HG03064 (cell line): ENCODE results near the gene PLA2R1.

Source experiments
- ATAC-seq: cut with Tn5 transposase; IDR thresholded peaks from one replicate; pipeline ENCODE4 v1.9.1; 2021; ENCODE audit warnings: low read depth; ENCODE audit not compliant: unreplicated experiment

PLA2R1 gene

DNA sequence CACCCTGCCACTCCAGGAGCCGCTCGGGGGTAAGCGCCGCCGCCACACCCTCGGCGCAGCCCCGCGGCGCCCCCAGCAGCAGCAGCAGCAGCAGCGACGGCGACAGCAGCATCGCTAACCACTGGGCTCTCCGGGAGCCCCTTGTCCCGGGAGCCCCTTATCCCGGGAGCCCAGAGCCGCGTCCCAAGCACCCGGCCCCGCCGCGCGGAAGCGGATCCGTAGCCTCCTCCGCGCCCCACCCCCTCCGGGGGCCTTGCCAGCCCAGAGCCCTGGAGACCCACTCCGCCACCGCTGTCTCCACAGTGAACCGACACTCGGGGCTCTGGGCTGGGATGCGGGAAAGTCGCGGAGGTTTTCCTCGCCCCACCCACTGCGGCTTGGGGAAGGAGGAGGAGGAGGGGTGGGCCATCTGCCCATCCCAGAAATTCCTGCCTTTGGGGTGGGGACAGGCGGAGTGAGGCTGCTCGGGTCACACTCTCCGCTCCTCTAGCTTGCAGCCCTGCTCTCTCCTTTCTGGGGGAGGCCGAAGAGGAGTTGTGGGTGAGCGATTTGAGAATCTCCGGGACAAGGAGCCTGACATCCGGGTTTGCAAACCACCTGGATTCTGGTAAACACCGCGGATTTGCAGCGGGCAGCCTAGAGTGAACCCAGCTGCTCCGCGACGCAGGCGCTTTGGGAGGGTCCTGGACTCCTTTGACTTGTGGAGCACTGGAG lies at the start of gene PLA2R1:
PLA2R1 (minus strand) TSS at position 324 of the 714 bp plus-strand sequence; CDS start at position 112, 212 bp downstream.
- no peak for ATAC-seq

- no peak for ATAC-seq
Observed at GRCh38 chr2:160110674-160111239, 48.3 kb upstream of the PLA2R1 start.

DNA sequence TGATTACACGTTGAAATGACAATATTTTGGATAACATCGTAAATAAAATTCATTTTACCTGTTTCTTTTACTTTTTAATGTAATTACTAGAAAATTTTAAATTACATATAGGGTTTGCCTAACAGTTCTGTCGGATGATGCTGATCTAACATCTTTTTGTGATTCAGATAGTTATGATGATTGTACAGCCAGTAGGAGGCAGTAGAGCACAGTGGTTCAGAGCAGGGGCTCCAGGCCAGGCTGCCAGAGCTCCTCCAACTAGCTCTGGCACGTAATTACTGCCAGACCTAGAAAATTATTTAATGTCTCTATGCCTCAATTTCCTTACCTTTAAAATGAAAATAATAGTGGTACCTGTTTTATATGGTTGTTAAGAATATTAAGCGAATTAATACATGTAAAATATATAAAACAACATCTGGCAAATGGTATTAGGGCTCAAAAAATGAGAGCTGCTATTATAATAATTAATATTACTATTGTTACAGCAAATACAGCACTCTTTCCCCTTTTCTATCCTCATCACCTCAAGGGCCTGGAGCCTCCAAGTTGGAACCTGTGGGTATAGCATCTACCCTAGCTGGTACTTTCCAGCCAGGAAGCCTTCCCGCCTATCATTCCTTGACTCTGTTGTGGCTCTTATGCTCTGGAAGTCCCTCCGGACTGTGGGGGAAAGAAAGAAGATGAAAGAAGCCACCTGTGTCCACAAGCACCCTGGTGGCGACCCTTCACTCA lies 47.7 kb upstream of the PLA2R1 start:
- no peak for ATAC-seq

GRCh38 chr2:160109243-160109642 lies 46.8 kb upstream of the PLA2R1 start:
- no peak for ATAC-seq

GRCh38 chr2:160108646-160109045 lies 46.2 kb upstream of the PLA2R1 start:
- ATAC-seq = no peak

DNA sequence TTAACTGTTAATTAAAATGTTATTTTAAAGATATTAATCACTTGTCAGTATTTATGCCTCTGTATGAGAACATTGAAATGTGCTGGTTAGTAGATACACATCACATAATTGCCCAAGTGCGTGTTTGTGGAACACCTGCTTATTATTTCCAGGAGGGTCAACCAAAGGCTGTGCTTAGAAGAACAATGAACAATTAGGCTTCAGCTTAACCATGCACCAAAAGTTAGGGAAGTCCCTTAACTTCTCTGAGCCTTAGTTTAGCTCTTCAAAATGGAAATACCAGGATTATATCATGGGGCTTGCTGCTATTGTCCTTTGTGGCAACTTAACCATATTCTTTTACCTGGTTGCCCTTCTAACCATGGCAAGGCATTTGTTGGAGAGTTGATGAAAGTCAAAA lies 43.0 kb upstream of the PLA2R1 start:
- ATAC-seq = no peak

DNA sequence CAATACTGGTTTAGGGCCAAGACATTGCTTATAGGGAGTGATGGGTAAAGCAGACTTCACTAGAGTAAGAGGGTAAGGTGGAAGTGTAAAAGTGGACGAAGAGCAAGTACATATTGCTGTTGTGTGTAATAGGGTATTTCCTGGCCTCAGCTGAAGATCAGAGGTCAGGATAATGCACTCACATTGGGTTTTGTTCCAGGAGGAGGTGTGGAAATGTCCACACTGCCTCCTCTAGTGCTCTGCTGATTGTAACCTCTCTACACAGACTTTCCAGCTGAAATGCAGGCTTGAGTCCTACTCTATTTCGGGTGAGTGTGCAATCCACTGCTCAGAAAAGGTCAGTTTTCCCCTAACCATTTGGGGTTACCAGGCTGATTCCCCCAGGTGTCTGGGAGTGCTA lies 41.7 kb upstream of the PLA2R1 start:
- ATAC-seq = no peak

- no peak for ATAC-seq
Observed at GRCh38 chr2:160097326-160097725, 34.9 kb upstream of the PLA2R1 start.

- no peak for ATAC-seq
Observed at GRCh38 chr2:160096409-160096808, 34.0 kb upstream of the PLA2R1 start.

DNA sequence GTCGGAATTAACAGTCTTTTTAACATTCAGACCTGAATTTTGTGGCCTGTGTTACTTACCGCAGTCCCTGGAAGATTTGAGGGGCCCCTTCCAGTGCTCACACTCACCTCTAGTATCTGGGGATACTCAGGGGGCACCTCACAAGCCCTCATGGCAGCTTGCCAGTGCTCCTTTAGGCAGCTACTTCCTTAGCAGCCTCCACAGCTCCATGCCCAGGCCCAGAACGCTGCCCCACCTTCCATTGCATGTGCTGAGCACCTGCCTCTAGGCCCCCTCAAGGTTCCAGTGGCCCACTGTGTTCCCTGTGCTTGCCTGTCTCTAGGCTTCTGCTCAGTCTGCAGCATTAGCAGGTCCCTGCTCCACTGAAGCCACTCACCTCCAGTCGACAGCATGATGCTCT lies 30.0 kb upstream of the PLA2R1 start:
- ATAC-seq = no peak

- ATAC-seq = no peak
Observed at GRCh38 chr2:160091381-160091780, 29.0 kb upstream of the PLA2R1 start.

- ATAC-seq = no peak
Observed at GRCh38 chr2:160087854-160088745, 25.7 kb upstream of the PLA2R1 start.

- ATAC-seq = no peak
Observed at GRCh38 chr2:160085662-160086061, 23.2 kb upstream of the PLA2R1 start.

DNA sequence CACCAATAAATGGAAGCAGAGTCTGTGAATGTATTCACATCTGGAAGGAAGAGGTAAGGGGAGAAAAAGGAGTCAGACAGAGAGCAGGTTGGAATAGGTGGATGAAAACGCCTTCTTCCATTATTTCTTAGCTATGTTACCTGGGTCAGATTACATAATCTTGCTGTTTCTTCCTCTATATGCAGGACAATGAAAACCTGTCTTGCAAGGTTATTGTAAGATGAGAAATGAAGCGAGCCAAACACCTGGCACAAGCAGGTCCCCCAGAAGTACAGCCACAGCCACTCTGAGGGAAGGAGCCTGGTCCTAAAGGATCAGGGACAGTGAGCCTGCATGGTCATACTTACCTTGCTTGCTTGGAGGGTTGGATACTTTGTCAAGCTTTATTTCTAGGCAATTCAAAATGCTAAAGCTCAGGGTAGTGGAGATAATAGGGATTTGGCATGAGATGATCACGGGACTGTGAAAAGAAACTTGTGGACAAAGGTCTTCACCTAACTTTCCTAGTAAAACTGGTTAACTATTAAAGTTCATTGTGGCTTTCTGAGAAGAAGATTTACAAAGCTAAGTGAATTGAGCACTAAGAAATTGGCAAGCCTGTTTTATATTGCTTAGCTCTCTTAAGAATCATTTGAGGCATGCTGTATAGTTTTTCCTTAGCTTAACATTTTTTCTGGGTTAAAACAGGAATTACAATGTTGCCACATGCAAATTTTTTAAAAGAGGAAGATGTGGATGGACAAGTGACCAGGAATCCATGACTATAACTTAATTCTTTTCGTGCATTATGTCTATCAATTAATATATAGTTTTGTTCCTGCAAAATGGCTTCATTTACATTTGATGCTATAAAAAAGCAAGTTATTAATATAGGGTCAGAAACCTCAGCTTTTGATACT lies 15.7 kb upstream of the PLA2R1 start:
- no peak for ATAC-seq

DNA sequence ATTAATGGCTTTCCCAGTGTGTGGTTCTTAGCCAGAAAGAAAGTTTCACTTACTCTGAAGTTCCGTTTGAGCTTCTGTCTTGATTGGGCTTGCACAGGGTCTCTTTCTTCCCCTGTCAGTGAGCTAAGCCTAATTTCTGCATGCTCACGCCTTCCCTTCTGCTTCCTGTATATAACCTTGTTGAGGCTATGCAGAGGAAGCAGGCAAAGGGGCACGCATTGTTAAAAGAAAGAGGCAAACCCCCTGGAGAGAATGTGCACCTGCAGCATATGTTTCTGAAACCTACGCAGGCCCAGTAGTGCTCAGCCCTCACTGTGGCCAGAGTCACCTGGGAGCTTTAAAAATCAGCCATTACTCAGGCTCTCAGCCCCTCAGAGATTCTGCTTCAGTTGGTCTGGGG lies 14.5 kb upstream of the PLA2R1 start:
- ATAC-seq = no peak

DNA sequence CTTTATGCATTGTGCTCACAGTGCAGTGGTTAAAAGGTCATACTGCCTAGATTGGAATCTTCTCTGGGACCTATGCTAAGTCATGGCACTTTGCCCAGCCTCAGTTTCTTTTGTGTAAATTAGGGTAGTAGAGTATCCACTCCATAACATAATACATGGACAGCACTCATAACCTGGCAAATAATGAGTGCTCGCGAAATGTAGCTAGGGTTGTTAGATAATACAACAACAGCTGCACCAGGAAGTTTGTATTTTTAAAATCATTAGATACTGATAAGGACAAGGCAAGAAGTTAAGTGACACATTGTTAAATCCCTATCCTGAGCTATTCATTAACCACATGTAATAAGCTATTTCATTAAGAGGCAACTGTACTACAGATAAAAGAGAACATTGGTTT lies 13.8 kb upstream of the PLA2R1 start:
- ATAC-seq = no peak

DNA sequence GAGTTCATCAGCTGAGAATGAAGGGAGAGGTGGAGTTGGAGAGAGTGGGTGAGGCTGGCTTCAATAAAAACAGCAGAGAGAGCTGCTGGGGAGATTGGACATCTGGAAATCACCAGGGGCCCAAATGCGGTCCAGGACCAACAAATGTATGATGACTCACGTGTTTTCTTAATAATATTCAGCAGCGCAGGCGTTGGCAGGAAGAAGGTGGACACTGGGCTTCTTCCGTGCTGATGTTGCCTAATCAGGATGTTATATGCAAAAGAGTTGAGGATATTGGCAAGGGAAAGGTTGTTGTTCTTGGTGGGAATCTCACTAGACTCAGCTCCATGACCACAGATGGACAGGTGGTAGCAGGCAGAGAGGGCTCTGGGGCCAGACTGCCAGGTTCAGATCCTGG lies 12.8 kb upstream of the PLA2R1 start:
- no peak for ATAC-seq

GRCh38 chr2:160073284-160073888 lies 11.0 kb upstream of the PLA2R1 start:
- ATAC-seq = no peak

- ATAC-seq = no peak
Observed at GRCh38 chr2:160068906-160069305, 6.5 kb upstream of the PLA2R1 start.
